Fibroblast of skin of abdomen (primary cell): Measurements from ENCODE around the gene MOV10L1.
A peak's percentile ranks its signal among the peaks of the same experiment; 100 is the strongest.

Source experiments
- DNase-seq: peaks from one replicate; pipeline ENCODE4 v3.0.0-alpha.2; 2013

MOV10L1 gene

DNA sequence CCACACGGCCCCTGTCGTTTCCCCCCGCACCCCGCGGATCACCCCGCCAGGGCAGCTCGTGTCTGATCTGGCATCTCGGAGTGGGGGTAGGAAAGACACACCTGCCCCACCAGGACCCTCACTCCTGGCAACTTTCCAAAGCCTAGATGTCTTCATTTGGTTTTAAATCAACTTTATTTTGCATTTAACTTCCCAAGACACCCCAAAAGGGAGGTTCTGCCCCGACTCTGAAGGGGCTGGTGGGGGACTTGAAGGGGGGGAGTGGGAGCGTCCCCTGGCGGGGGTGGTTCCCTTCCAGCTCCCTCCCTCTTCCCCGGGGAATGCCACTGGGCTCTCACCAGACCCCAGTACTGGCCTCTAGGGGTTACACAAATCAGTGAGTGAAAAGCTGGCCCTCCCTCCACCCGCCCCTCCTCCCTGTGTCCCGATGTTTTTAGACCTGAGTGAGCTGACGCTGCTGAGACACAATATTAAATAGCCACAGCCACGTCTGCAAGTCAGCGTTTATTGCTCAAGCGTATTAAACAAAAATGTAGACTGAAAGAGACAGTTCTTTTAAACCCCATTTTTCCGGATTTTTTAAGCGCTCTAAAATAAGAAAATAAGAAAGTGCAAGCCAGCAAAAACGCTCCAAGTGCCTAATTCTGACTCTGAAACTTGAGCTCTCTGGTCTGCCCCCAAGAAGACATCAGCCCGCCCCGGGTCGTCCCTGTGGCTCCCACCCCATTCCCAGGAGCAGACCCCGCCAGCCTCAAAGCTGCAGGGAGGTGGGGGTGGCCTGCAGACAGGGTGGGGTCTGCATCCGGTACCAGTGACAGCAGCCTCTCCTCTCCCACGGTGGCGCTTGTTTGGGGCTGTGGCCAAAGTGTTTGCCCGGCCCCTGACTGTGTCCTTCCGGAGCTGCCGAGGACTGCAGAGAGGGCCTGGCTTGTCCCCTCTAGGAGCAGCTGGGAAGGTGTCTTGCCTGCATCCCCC lies 30.6 kb upstream of the MOV10L1 start:
- DNase-seq: peak; percentile 28

DNA sequence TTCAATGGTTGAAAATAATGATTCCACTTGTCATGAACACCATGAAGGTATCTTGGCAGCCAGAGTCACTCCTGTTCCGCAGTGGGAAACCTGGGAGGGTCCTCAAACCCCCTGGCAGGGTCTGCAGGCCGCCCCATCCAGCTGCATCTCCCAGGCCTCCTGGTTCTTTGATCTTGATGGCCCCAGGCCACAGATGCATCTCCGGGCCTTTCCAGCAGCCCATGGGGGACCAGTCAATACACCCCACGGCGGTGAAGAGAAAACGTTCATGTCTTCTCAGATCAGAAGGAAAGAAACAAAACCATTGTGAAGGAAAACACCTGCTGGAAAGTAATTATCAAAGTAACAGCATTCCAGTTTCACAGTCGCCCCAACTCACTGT lies 29.9 kb upstream of the MOV10L1 start:
- DNase-seq: no peak

DNA sequence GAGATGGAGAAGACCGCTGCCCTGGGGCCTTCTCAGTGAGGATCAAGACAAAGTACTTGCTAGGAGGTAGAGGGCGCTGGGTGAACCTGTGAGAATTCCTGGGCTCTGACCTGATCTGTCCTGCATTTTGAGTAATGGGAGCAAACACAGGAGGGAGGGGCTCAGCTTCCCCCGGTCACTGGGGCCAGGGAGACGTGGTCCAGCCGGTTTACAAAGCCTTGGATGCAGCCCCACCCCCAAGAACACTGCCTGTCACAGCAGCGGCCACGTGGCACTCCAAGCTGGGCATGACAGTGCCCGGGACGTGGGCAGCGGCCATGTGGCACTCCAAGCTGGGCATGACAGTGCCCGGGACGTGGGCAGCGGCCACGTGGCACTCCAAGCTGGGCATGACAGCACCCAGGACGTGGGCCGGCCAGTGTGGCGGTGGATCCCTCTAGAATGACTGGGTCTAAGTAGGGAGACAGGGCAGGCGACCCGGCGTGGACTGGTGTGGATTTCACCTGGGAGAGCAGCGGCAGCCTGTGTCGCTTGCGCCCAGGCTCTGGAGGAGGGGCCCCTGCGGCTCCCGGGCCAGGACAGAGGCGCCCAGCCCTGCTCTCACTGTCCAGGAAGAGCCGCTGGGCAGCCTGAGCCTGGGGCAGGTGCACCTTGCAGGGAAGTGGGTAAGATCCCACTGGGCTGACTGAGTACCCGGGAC lies 29.2 kb upstream of the MOV10L1 start:
- DNase-seq: no peak

DNA sequence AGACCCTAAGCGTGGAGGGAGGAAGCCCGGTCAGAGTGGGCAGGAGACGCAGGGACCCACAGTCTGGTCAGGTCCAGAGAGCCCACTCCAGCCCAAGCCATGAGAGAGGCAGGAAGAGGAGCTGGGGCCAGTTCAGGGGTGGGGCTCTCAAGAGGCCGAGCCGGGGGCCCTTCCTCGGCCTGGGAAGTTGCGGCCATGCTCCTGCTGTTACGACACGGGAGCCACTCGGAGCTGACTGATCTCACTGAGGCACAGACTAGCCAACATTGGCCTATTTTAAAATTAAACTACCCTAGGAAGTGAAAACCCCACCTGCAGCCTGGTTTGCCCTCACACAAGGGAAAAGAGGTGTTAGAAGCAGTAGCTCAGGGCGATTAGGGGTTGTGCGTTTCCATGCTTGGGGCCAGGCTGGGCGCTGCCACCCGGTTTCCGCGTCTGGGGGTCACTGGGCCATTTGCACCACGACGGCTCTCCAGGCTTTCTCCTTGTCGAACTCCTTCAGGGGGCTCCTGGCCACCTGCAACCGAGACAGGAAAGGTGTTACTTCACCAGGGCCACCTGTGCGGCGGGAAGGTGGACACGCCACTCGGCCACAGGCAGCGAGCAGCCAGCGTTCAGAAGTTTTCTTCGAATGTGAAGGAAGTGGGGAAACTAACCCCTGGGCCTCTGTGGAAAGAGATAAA lies 28.5 kb upstream of the MOV10L1 start:
- DNase-seq: no peak

DNA sequence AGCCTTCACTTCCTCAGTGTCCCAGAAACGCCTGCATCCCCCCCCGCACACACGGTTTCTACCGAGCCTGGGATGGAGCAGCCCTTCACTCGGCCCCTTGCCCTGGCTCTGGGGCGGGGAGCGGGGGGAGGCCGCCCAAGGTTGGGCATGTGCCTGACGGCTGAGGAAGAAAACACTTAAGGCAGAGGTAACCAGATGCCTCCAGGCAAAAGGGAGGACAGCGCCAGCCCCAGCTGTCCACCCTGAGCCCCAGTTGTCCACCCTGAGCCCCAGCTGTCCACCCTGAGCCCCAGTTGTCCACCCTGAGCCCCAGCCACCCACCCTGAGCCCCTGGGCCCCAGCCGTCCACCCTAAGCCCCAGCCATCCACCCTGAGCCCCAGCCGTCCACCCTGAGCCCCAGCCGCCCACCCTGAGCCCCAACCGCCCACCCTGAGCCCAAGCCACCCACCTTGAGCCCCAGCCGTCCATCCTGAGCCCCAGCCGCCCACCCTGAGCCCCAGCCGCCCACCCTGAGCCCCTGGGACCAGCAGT lies 27.9 kb upstream of the MOV10L1 start:
- DNase-seq: no peak

DNA sequence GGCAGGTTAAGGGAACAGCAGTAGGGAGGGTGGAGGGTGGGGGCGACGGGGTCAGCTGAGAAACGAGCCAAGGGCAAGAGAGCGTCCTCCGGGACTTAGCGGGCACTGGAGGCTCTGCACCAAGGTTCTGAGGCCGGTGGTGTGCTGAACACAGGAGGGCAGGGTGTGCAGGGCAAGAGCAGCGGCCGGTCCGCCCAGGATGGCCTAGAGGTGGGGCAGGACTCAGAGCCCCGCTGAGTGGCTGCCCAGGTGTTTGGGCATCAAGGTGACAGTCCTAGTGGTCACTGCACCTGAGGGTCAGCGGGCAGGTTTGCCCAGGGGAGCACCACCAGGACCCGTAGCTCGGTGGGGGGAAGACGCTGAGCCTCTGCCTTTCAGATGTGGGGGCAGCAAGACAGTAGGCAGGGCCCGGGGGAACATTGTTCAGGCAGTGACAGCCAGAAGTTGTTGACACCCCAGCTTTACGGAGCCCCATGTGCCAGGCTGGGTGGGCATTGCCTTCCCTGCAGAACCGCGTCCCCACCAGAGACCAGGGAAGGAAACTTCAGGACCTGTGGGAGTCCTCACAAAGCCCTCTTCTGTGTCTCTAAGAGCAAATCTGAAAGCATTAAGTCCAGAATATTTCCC lies 27.2 kb upstream of the MOV10L1 start:
- DNase-seq: no peak

DNA sequence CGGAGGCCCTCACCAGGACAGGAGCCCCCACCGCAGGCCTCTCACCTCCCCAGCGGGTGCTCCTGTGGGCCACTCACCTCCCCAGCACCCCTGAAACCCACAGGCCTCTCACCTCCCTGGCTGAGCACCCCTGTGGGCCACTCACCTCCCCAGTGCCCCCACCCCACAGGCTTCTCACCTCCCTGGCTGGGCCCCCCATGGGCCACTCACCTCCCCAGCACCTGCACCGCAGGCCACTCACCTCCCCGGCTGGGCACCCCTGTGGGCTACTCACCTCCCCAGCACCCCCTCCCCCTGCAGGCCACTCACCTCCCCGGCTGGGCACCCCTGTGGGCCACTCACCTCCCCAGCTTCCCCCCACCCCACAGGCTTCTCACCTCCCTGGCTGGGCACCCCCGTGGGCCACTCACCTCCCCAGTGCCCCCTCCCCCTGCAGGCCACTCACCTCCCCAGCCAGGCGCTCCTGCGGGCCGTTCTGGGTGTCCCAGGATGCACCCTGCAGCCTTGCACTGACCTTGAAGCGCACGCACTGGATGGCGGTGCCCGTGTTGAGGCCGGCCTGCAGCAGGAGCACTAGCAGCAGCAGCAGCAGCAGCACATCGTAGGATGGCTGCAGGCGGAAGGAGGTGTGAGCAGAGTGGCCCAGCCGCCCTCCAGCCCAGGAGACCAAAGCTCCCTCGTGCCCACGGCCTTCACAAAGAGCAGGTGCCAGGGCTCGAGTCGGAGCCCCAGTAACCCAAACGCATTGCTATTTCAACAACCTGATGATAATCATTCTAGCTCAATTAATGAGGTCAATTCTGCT lies 26.0 kb upstream of the MOV10L1 start:
- DNase-seq: no peak

DNA sequence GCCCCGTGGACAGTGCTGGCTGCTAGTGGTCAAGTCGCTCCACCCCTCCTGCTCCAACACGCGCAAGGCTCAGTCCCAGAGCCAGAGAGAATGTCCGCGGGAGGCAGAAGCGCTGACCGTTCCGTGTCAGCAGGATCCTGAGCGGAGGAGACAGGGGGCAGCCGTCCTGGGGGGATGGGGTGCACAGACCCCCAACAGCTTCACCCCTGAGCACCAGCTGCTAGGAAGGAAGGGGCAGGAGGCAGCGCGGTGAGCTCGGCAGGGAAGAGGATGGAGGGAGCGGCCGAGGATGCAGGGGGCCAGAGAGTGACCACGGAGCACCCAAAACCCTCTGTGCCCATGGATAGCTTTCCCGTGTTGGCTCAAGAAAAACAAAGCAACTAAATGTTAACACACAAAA lies 25.4 kb upstream of the MOV10L1 start:
- DNase-seq: no peak

DNA sequence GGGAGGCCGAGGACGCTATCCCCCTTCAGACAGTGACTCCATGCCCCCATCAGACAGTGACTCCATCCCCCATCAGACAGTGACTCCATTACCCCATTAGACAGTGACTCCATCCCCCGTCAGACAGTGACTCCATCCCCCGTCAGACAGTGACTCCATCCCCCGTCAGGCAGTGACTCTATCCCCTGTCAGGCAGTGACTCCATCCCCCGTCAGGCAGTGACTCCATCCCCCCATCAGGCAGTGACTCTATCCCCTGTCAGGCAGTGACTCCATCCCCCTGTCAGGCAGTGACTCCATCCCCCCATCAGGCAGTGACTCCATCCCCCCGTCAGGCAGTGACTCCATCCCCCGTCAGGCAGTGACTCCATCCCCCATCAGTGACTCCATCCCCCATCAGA lies 22.6 kb upstream of the MOV10L1 start:
- DNase-seq: no peak

DNA sequence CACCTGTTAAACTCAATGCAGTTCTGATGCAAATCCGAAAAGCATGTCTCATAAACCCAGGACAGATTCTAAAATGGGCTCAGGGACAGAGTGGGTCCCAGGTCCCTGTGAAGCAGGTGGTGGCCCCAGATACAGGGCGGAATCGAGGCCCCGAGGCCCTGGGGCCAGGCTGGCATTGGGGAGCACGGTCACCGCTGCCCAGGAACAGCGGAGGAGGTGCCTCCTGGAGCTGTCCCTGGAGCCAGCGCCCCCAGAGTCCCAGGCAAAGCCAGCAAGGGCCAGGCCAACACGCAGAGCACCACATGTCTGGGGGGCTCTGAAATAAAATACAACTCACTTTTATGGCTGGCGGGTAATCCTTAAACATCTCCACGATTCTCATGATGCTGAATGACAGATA lies 21.7 kb upstream of the MOV10L1 start:
- no peak for DNase-seq

DNA sequence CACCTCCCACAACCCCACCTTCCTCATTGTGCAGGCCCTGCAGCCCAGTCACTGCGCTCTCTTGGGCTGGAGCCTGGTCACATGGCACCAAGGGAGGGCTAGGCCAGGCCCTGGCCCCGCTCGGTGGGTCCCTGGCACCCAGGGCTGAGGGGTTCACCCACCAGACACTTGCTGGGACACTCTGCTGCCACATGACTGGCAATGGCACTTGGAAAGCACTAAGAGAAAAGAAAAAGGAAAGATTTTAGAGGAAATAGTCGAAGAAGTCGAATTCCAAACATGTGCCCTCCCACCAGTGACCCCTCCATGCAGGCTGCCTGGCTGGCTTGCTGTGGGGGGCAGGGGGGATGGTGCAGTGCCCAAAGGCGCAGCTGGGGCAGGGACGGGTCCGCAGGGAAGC lies 19.4 kb upstream of the MOV10L1 start:
- no peak for DNase-seq

DNA sequence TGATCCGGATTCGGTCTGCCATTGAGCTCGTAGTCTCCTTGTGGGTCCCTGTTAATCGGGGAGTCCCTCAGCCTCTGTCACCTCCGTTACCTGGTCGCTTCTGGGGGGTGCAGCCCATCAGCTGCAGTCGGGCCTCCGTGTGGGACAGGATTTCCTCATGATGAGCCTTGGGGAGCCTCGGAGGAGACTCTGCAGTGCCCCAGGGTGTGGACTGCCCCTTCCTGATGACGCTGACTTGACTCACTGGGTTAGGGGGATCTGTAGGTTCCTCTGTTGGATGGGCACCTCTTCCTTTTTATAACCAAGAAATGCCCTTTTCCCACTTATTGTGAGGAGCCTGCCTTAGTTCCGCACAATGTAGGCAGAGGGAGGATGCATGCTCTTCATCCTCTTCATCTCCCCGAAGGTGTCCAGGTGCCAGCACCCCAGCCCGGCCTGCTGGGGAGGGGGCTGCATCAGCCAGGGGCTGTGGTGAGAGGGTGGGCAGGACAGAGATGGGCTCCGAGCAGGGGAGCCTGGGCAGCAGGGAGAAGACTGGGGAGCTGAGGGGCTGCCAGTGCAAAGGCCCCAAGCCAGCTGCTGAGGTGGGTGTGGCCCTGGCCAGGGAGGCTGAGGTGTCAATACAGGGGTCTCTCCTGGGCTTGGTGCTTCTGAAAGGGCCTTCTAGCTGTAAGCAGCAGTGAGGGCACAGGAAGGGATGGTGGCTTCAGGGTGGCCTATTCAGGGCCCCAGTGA lies 18.2 kb upstream of the MOV10L1 start:
- DNase-seq: no peak

DNA sequence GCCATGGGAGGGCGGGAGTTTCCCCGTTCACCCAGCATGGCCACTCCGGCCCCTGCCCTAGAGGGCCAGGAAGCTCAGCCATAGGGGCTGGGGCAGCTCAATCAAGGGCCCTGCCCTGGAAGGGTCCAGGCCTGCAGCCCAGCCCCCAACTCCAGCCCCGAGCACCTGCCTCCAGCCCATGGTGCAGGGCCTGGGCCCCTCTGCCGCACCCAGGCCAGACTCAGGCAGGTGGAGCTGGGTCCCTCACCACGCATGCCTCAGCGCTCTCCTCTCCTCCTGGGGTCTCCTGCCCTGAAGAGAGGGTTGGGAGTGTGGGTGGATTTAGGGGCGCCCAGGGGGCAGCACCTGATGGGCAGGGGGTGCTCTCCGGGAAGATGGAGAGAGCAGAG lies 17.6 kb upstream of the MOV10L1 start:
- no peak for DNase-seq

DNA sequence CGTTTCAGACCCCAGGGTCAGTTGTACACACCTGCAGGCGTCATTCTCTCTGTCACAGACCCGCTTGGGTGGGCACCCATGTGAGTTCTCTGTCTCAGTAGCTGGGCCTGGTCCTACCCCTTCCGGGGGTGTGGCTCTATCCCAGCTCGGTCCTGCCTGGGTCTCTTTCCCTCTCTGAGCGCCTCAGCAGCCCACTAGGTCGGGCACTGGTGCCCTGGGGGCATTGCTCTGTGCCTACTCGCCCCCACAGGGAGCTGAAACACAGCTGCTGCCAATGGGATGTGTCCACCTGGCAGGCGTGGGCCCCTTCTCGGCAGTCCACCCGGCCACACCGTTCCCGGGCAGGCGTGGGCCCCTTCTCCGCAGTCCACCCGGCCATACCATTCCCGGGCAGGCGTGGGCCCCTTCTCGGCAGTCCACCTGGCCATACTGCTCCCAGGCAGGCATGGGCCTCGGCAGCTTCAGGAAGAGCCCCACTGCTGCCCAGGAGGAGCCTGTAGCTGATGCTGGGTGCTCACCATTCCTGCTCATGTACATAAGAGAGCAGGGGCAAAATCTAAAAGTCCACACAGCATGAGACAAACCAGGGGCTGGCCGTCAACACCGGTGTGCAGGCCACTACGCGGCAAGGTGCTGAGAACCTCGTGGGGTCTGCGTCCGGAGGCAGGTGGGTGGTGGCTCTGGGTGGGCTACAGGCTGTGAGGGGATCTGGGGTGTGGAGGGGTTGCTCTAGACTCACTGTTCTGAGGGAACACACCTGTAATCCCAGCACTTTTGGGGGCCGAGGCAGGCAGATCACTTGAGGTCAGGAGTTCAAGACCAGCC lies 16.9 kb upstream of the MOV10L1 start:
- no peak for DNase-seq

DNA sequence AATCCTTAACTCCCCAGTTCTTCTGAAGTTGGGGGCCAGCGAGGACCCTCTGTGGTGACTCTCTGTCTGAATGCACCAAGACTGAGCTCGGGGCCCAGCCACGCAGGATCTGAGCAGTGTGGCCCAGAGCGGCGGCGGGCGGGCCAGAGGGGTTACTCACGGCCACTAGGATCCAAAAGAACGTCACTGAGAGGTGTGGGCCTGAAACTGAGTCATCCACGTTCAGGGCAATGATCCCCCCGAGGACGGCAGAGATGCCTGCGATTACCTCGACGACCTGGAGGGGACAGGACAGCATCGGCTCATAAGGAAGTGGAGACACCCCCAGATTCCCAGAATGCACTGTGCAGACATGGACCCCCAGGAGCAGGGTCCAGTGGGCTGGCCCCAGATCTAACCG lies 15.8 kb upstream of the MOV10L1 start:
- DNase-seq: no peak

DNA sequence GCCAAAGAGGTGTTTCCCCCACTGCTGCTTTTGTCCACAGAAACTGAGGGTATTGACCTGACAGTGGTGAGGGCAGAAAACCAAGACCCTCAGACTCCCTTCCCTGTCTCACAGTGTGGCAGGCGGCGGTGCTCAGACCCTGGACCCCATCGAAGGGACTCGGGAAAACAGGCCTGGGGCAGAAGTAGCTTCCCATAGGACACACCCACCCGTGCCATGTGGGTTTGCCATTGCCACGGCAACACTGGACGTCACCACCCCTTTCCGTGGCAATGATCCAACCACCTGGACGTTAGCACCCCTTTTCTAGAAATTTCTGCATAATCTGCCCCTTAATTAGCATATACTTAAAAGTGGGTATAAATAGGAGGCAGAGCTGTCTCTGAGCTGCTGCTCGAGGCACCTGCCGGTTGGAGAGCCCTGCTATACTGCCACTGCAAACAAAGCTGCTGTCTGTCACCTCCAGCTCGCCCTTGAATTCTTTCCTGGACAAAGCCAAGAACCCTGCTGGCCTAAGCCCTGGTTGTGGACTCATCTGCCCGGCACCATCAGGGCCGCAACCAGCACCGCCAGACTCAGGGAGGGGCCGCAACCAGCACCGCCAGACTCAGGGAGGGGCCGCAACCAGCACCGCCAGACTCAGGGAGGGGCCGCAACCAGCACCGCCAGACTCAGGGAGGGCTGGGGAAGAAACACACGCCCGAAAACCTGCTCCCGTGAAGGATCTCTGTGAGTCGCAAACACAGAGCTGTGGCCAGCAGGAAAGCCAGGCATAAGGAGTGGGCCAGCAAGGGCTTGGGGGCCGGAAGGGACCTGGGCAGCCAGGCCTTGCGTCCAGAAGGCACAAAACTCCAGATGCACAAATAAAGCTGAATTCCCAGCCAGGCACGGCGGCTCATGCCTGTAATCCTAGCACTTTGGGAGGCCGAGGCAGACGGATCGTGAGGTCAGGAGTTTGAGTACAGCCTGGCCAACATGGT lies 15.0 kb upstream of the MOV10L1 start:
- DNase-seq: no peak

DNA sequence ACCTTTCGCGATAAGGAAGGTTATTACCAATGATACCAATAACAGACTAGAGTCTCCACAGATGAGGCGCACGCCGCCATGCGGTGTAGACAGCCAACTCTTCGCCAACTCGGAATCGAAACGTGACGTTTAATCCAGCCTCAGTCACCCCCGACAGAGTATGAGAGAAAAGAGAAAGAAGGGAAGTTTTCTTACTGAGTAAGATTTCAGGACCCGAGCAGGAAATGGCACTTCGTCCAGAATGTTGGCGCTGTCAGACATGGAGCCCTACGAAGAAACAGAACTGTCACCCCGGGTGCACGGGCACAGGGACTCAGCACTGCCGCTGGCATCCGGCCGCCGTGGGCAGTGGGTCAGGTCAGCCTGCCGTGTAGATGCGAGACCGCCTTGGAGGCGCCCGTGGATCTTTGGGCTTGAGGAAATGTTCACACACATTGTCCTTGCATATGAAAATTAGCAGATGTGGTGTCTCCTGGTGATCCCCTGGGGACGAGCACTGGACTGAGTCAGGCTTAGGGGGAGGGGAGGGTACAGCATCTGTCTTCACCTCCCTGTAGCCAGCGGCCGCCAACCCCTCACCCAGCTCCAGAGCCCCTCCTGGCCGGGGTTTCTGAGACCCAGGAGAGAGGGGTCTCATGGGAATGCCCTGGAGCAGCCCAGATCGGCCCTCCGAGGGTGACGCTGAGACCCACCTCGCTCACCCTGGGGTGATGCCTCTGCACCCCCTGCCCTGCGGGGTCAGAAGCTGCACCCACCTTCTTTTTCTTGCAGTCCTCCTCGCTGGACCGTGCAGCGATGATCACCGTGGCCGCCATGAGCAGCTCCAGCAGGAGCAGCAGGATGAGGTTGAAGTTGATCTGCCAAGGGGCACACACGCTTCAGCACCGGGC lies 12.9 kb upstream of the MOV10L1 start:
- DNase-seq: no peak

DNA sequence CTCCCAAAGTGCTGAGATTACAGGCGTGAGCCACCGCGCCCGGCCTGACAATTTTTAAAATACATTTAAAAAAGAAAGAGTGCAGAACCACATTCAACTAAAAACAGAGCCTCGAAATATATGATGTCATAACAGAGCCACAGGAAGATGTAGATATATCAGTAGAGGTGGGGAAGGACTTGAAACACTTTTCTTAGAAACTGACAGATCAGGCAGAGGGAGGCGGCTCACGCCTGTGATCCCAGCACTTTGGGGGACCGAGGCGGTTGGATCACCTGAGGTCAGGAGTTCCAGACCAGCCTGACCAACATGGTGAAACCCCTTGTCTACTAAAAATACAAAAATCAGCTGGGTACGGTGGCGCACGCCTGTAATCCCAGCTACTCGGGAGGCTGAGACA lies 11.6 kb upstream of the MOV10L1 start:
- no peak for DNase-seq
